Duodenal mucosa (tissue), 2 donors: ENCODE data around the gene ABHD8.

Experiments used
- H3K27ac ChIP-seq: one replicate; pipeline ENCODE4 v1.7.0; 2013; ENCODE audit warnings: low read depth, low read length
- H3K27me3 ChIP-seq, 2 donors: one replicate each; pipeline ENCODE4 v1.7.0; 2013; ENCODE audit warnings: low read length in 2 of 2, control low read depth in 1 of 2; ENCODE audit not compliant: insufficient read depth in 2 of 2, control insufficient read depth in 1 of 2
- H3K36me3 ChIP-seq, 2 donors: one replicate each; pipeline ENCODE4 v1.7.0; 2013; ENCODE audit warnings: low read length in 2 of 2, control low read depth in 1 of 2; ENCODE audit not compliant: insufficient read depth in 2 of 2, control insufficient read depth in 1 of 2
- H3K4me1 ChIP-seq, 2 donors: one replicate each; pipeline ENCODE4 v1.7.0; 2013; ENCODE audit warnings: low read length in 2 of 2, control low read depth in 1 of 2; ENCODE audit not compliant: insufficient read depth in 2 of 2, control insufficient read depth in 1 of 2
- H3K4me3 ChIP-seq, 2 donors: one replicate each; pipeline ENCODE4 v1.7.0; 2013; ENCODE audit warnings: low read length in 2 of 2, low read depth in 1 of 2
- H3K9ac ChIP-seq, 2 donors: one replicate each; pipeline ENCODE4 v1.7.0; 2013; ENCODE audit warnings: low read length in 2 of 2, low read depth in 1 of 2
- H3K9me3 ChIP-seq, 2 donors: one replicate each; pipeline ENCODE4 v1.7.0; 2013; ENCODE audit warnings: low read length in 2 of 2, control low read depth in 1 of 2; ENCODE audit not compliant: control insufficient read depth in 1 of 2

ABHD8 gene

GRCh38 chr19:17303167-17303939, at the start of gene ABHD8:
TSS of gene ABHD8 (minus strand) at chr19:17303425. CDS start at chr19:17301616, 1,809 bp downstream.
- peak within 1 kb of the TSS in 1 of 2 donors; percentile 51 for H3K9ac ChIP-seq
- H3K27me3 ChIP-seq: no peaks in the 10 kb centered on the region
- no peaks in the 10 kb centered on the region for H3K36me3 ChIP-seq
- H3K9me3 ChIP-seq: peaks cover 0 to under 1% of the 10 kb centered on the region in 2 donors
- H3K4me3 ChIP-seq: peak within 1 kb of the TSS; percentile 61 to 62
- H3K4me1 ChIP-seq: peaks cover 16 to 30% of the 10 kb centered on the region in 2 donors
- H3K27ac ChIP-seq: no peak within 1 kb of the TSS

- Histone ChIP-seq H3K36me3 (no peaks in the 10 kb centered on the region), H3K9ac (no peak overlapping the region), H3K4me1 (peaks cover 0 to 5% of the 10 kb centered on the region in 2 donors), H3K27me3 (peaks cover 0 to 7% of the 10 kb centered on the region in 2 donors), H3K27ac (no peak overlapping the region), H3K9me3 (no peaks in the 10 kb centered on the region), H3K4me3 (no peak overlapping the region)
Observed at GRCh38 chr19:17352608-17353280, 49.5 kb upstream of the ABHD8 start.

- no peak overlapping the region for H3K27ac ChIP-seq
- no peaks in the 10 kb centered on the region for H3K36me3 ChIP-seq
- peaks cover 0 to 5% of the 10 kb centered on the region in 2 donors for H3K4me1 ChIP-seq
- H3K27me3 ChIP-seq: peaks cover 0 to 7% of the 10 kb centered on the region in 2 donors
- H3K4me3 ChIP-seq: no peak overlapping the region
- H3K9me3 ChIP-seq: no peaks in the 10 kb centered on the region
- no peak overlapping the region for H3K9ac ChIP-seq
Observed at GRCh38 chr19:17351815-17352435, 48.7 kb upstream of the ABHD8 start.

- H3K9ac ChIP-seq: no peak overlapping the region
Observed at GRCh38 chr19:17348700-17349099, 45.5 kb upstream of the ABHD8 start.

GRCh38 chr19:17347877-17348276, 44.7 kb upstream of the ABHD8 start:
- Histone ChIP-seq H3K9me3 (no peaks in the 10 kb centered on the region), H3K27ac (no peak overlapping the region), H3K4me1 (peaks cover 0 to 5% of the 10 kb centered on the region in 2 donors), H3K27me3 (peaks cover 0 to 7% of the 10 kb centered on the region in 2 donors), H3K9ac (no peak overlapping the region), H3K4me3 (no peak overlapping the region), H3K36me3 (no peaks in the 10 kb centered on the region)

More at GRCh38 chr19:17348700-17349099, 45.5 kb upstream of the ABHD8 start:
- Histone ChIP-seq H3K27ac (no peak overlapping the region), H3K36me3 (no peaks in the 10 kb centered on the region), H3K9me3 (no peaks in the 10 kb centered on the region), H3K4me3 (peak overlapping the region in 1 of 2 donors; percentile 10), H3K27me3 (peaks cover 0 to 7% of the 10 kb centered on the region in 2 donors), H3K4me1 (peaks cover 0 to 5% of the 10 kb centered on the region in 2 donors)

GRCh38 chr19:17347361-17347760, 44.1 kb upstream of the ABHD8 start:
- no peaks in the 10 kb centered on the region for H3K9me3 ChIP-seq
- peaks cover 0 to 5% of the 10 kb centered on the region in 2 donors for H3K4me1 ChIP-seq
- peaks cover 0 to 7% of the 10 kb centered on the region in 2 donors for H3K27me3 ChIP-seq
- H3K36me3 ChIP-seq: no peaks in the 10 kb centered on the region
- H3K4me3 ChIP-seq: no peak overlapping the region
- no peak overlapping the region for H3K9ac ChIP-seq
- H3K27ac ChIP-seq: no peak overlapping the region

- H3K9ac ChIP-seq: no peak overlapping the region
- H3K4me1 ChIP-seq: peaks cover 0 to 5% of the 10 kb centered on the region in 2 donors
- peaks cover 0 to 3% of the 10 kb centered on the region in 2 donors for H3K27me3 ChIP-seq
- H3K27ac ChIP-seq: no peak overlapping the region
- H3K9me3 ChIP-seq: no peaks in the 10 kb centered on the region
- peaks cover 0 to 5% of the 10 kb centered on the region in 2 donors for H3K36me3 ChIP-seq
- H3K4me3 ChIP-seq: no peak overlapping the region
Observed at GRCh38 chr19:17346109-17346671, 43.0 kb upstream of the ABHD8 start.

GRCh38 chr19:17341845-17342244, 38.6 kb upstream of the ABHD8 start:
- Histone ChIP-seq H3K9ac (no peak overlapping the region), H3K27me3 (no peaks in the 10 kb centered on the region), H3K4me3 (no peak overlapping the region), H3K36me3 (peaks cover 0 to 7% of the 10 kb centered on the region in 2 donors), H3K27ac (no peak overlapping the region), H3K4me1 (peaks cover 6 to 16% of the 10 kb centered on the region in 2 donors), H3K9me3 (no peaks in the 10 kb centered on the region)

GRCh38 chr19:17341386-17341785, 38.2 kb upstream of the ABHD8 start:
- peaks cover 6 to 16% of the 10 kb centered on the region in 2 donors for H3K4me1 ChIP-seq
- H3K36me3 ChIP-seq: peaks cover 0 to 7% of the 10 kb centered on the region in 2 donors
- H3K9ac ChIP-seq: no peak overlapping the region
- no peak overlapping the region for H3K27ac ChIP-seq
- H3K4me3 ChIP-seq: no peak overlapping the region
- H3K27me3 ChIP-seq: no peaks in the 10 kb centered on the region
- no peaks in the 10 kb centered on the region for H3K9me3 ChIP-seq
